ENCODE data around the gene HTR7. TPM values are rescaled to one million over a fixed set of nuclear protein-coding genes. Genes with fewer than 3 reads are reported as not detected.

The HTR7 gene
- total RNA-seq, 1 experiment from 2014 or later = 0.62 TPM

DNA sequence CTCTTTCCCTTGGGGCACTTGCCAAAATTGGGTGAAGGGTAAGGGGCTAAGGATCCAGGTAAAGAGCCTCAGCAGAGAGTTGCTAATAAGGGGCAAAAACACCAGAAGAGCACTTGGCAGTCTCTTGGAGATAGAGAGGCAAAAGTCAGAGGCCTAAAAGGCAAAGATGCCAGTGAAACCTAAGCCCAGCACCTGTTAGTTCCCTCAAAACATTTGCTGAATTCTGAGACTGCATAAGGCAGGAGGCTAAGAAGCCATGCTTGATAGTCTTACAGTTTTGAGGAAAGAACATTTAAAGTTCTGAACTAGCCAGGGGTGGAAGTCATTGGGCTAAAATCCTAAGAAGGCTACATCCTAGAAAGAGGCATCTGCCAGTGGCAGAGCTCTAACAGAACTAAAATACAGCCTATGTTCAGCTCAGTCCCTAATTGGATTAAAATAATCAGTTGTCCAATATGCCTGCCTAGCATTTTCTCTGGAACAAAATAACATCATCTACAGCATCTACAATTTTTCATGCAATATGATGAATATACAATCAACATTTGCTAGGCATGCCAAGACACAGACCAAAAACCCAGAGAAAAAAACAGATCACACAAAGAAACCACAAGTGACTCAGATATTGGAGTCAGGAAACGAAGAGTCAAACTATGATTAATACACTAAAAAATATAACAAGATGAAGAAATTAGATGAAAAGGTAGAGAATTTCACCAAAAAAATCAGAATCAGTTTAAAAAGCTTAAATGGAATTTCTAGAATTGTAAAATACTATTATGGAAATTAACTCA, 7.7 kb downstream of the HTR7 start:
- no peak for ATAC-seq
- no peak overlapping the region for H3K4me3 ChIP-seq (ENCODE audit: low read length)
- intact Hi-C loops (cut with micrococcal nuclease) = no loop called here
- H3K9ac ChIP-seq (ENCODE audit: low read length) = no peak overlapping the region
- DNase-seq = peak; percentile 43
- ChIA-PET POLR2A (ENCODE audit: unreplicated experiment) (interaction anchor here (0.7 kb wide), 1 partner anchor 646 kb away, joined by 3 read pairs; no protein-coding TSS in a partner anchor), CTCF (no interaction called here)
- H3K27me3 ChIP-seq (ENCODE audit: low read length) = no peaks in the 10 kb centered on the region
- peaks cover 10% of the 10 kb centered on the region; the same call in 1 of the 2 replicates for H3K4me1 ChIP-seq (ENCODE audit: insufficient read depth, low read length)
- H3F3A ChIP-seq (ENCODE audit: low read length, unreplicated experiment) = no peaks in the 10 kb centered on the region
- no peak for TF ChIP-seq EZH2phosphoT487 (IDR thresholded peaks at IDR 0.05; ENCODE audit: borderline replicate concordance, low read length)
- no peak for TF ChIP-seq EZH2 (IDR thresholded peaks at IDR 0.05; ENCODE audit: low read length, unreplicated experiment)
- TF ChIP-seq, protein P1, sequence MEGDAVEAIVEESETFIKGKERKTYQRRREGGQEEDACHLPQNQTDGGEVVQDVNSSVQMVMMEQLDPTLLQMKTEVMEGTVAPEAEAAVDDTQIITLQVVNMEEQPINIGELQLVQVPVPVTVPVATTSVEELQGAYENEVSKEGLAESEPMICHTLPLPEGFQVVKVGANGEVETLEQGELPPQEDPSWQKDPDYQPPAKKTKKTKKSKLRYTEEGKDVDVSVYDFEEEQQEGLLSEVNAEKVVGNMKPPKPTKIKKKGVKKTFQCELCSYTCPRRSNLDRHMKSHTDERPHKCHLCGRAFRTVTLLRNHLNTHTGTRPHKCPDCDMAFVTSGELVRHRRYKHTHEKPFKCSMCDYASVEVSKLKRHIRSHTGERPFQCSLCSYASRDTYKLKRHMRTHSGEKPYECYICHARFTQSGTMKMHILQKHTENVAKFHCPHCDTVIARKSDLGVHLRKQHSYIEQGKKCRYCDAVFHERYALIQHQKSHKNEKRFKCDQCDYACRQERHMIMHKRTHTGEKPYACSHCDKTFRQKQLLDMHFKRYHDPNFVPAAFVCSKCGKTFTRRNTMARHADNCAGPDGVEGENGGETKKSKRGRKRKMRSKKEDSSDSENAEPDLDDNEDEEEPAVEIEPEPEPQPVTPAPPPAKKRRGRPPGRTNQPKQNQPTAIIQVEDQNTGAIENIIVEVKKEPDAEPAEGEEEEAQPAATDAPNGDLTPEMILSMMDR (conservative IDR thresholded peaks at IDR 0.05; ENCODE audit: low read depth, low read length) = no peak
- no peaks in the 10 kb centered on the region for H3K9me2 ChIP-seq (replicated peaks; ENCODE audit: low read length)
- H3K36me3 ChIP-seq (ENCODE audit: low read depth, low read length) = no peaks in the 10 kb centered on the region
- H3K79me2 ChIP-seq (ENCODE audit: low read length) = no peaks in the 10 kb centered on the region
- no peaks in the 10 kb centered on the region for H3K9me3 ChIP-seq (ENCODE audit: low read length)
- no peak overlapping the region for H3K27ac ChIP-seq (ENCODE audit: low read length)
- H2AFZ ChIP-seq (ENCODE audit: low read length) = no peak overlapping the region
- BruUV-seq (replicated peaks) = no TSS peak
- H3K4me2 ChIP-seq (ENCODE audit: low read length) = no peak overlapping the region
- no peaks in the 10 kb centered on the region for H4K20me1 ChIP-seq (ENCODE audit: low read length)

DNA sequence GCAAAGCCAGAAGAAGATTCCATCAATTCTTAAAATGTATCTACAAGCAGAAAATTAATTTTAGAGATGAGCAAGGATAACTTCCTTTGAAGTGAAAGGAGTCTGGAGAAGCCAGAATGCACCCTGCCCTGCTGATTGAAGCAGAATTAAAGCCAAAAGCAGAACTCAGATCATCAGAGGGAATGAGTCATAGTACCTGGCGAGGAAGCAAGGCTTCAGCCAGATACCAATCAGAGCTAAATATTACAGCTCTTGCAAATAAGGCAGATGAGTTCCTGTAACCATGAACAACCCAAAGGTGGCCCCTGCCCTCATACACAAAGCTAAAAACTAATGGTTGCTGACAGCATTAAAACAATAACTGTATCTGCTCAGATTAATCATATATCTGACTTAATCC, 10.4 kb downstream of the HTR7 start:
- intact Hi-C loops (cut with micrococcal nuclease) = no loop called here
- no peak overlapping the region for H3K27ac ChIP-seq (ENCODE audit: low read length)
- peak; percentile 80 for ATAC-seq

More for the DNA sequence above, 10.4 kb downstream of the HTR7 start:
- Histone ChIP-seq H3K27me3 (ENCODE audit: low read length) (no peaks in the 10 kb centered on the region), H3K4me3 (ENCODE audit: low read length) (no peak overlapping the region), H4K20me1 (ENCODE audit: low read length) (no peaks in the 10 kb centered on the region), H2AFZ (ENCODE audit: low read length) (no peak overlapping the region), H3K36me3 (ENCODE audit: low read depth, low read length) (no peaks in the 10 kb centered on the region), H3K9me3 (ENCODE audit: low read length) (no peaks in the 10 kb centered on the region), H3K9ac (ENCODE audit: low read length) (no peak overlapping the region), H3K4me1 (ENCODE audit: insufficient read depth, low read length) (peaks cover 10% of the 10 kb centered on the region; the same call in 1 of the 2 replicates), H3K79me2 (ENCODE audit: low read length) (no peaks in the 10 kb centered on the region), H3K4me2 (ENCODE audit: low read length) (no peak overlapping the region), H3F3A (ENCODE audit: low read length, unreplicated experiment) (no peaks in the 10 kb centered on the region), H3K9me2 (replicated peaks; ENCODE audit: low read length) (no peaks in the 10 kb centered on the region)
- POLR2A ChIA-PET (ENCODE audit: unreplicated experiment) = no interaction called here
- TF ChIP-seq EZH2phosphoT487 (IDR thresholded peaks at IDR 0.05; ENCODE audit: borderline replicate concordance, low read length) (no peak), EZH2 (IDR thresholded peaks at IDR 0.05; ENCODE audit: low read length, unreplicated experiment) (no peak)
- TF ChIP-seq, protein P1 (conservative IDR thresholded peaks at IDR 0.05; ENCODE audit: low read depth, low read length) = no peak
- peak; percentile 71 for DNase-seq
- no TSS peak for BruUV-seq (replicated peaks)
- CTCF ChIA-PET = interaction anchor here (0.5 kb wide), 1 partner anchor 16 kb away, joined by 3 read pairs; no protein-coding TSS in a partner anchor

Measured in PC-3 (cell line).